Skeletal muscle tissue (tissue), 4 donors: ENCODE data around the gene MYLK4. TPM values are rescaled to one million over a fixed set of nuclear protein-coding genes. Genes with fewer than 3 reads are reported as not detected.

ENCODE experiments used
- H3K27ac ChIP-seq: one replicate; pipeline ENCODE4 v1.7.0; 2013; ENCODE audit warnings: mild to moderate bottlenecking, low read depth, low read length, inconsistent platforms
- H3K27me3 ChIP-seq, 3 donors: one replicate each; pipeline ENCODE4 v1.7.0; 2013; ENCODE audit warnings: low read length in 3 of 3; ENCODE audit not compliant: control insufficient read depth in 3 of 3, insufficient read depth in 3 of 3
- H3K36me3 ChIP-seq, 3 donors: one replicate each; pipeline ENCODE4 v1.7.0; 2013; ENCODE audit warnings: low read length in 3 of 3; ENCODE audit not compliant: control insufficient read depth in 3 of 3, insufficient read depth in 3 of 3
- H3K4me1 ChIP-seq, 3 donors: one replicate each; pipeline ENCODE4 v1.7.0; 2013; ENCODE audit warnings: low read length in 3 of 3, mild to moderate bottlenecking in 3 of 3; ENCODE audit not compliant: control insufficient read depth in 3 of 3, insufficient read depth in 3 of 3
- H3K4me3 ChIP-seq, 3 donors: one replicate each; pipeline ENCODE4 v1.7.0; 2013; ENCODE audit warnings: low read length in 3 of 3
- H3K9ac ChIP-seq, 3 donors: one replicate each; pipeline ENCODE4 v1.7.0; 2013; ENCODE audit warnings: low read length in 3 of 3, mild to moderate bottlenecking in 3 of 3, moderate library complexity in 2 of 3, low read depth in 1 of 3
- H3K9me3 ChIP-seq, 3 donors: one replicate each; pipeline ENCODE4 v1.7.0; 2013; ENCODE audit warnings: low read length in 3 of 3; ENCODE audit not compliant: control insufficient read depth in 3 of 3
- total RNA-seq: library from RNA; depleted of rRNA; stranded (reverse); fragments of >200 nt; gene quantifications from one replicate; pipeline ENCODE4 v1.2.3, GENCODE V29; 2014
- donor health status: Osteomylitis.

The MYLK4 gene
- total RNA-seq, 1 donor from 2014 or later = 5.7 TPM

- Histone ChIP-seq H3K9me3 (no peaks in the 10 kb centered on the region), H3K4me3 (no peak overlapping the region), H3K36me3 (no peaks in the 10 kb centered on the region), H3K27me3 (peaks cover 0 to 9% (median 0%) of the 10 kb centered on the region in 3 donors), H3K9ac (no peak overlapping the region), H3K4me1 (peaks cover 7 to 15% (median 12%) of the 10 kb centered on the region in 3 donors), H3K27ac (no peak overlapping the region)
Measured at GRCh38 chr6:2641044-2641725, 109.5 kb downstream of the MYLK4 start.

GRCh38 chr6:2640551-2640950 is 110.2 kb downstream of the MYLK4 start:
- Histone ChIP-seq H3K36me3 (no peaks in the 10 kb centered on the region), H3K4me1 (peaks cover 7 to 15% (median 12%) of the 10 kb centered on the region in 3 donors), H3K27me3 (peaks cover 0 to 9% (median 0%) of the 10 kb centered on the region in 3 donors), H3K27ac (no peak overlapping the region), H3K9ac (no peak overlapping the region), H3K9me3 (no peaks in the 10 kb centered on the region), H3K4me3 (no peak overlapping the region)

GRCh38 chr6:2639896-2640295 is 110.8 kb downstream of the MYLK4 start:
- Histone ChIP-seq H3K9me3 (no peaks in the 10 kb centered on the region), H3K36me3 (no peaks in the 10 kb centered on the region), H3K4me3 (no peak overlapping the region), H3K27ac (no peak overlapping the region), H3K9ac (peak overlapping the region in 1 of 3 donors; percentile 10), H3K27me3 (peaks cover 0 to 8% (median 0%) of the 10 kb centered on the region in 3 donors), H3K4me1 (peaks cover 7 to 16% (median 15%) of the 10 kb centered on the region in 3 donors)

- no peak overlapping the region for H3K9ac ChIP-seq
- H3K27ac ChIP-seq = no peak overlapping the region
- H3K27me3 ChIP-seq = peaks cover 0 to 3% (median 0%) of the 10 kb centered on the region in 3 donors
- no peaks in the 10 kb centered on the region for H3K9me3 ChIP-seq
- no peaks in the 10 kb centered on the region for H3K36me3 ChIP-seq
- no peak overlapping the region for H3K4me3 ChIP-seq
- peaks cover 12 to 22% (median 15%) of the 10 kb centered on the region in 3 donors for H3K4me1 ChIP-seq
Measured at GRCh38 chr6:2639167-2639566, 111.6 kb downstream of the MYLK4 start.

GRCh38 chr6:2636672-2637071 is 114.0 kb downstream of the MYLK4 start:
- Histone ChIP-seq H3K27me3 (no peaks in the 10 kb centered on the region), H3K36me3 (no peaks in the 10 kb centered on the region), H3K9ac (no peak overlapping the region), H3K4me3 (no peak overlapping the region), H3K4me1 (peaks cover 28 to 41% (median 30%) of the 10 kb centered on the region in 3 donors), H3K9me3 (no peaks in the 10 kb centered on the region), H3K27ac (no peak overlapping the region)

GRCh38 chr6:2635911-2636310 is 114.8 kb downstream of the MYLK4 start:
- Histone ChIP-seq H3K4me3 (no peak overlapping the region), H3K4me1 (peaks cover 24 to 44% (median 30%) of the 10 kb centered on the region in 3 donors), H3K9me3 (no peaks in the 10 kb centered on the region), H3K36me3 (no peaks in the 10 kb centered on the region), H3K27me3 (no peaks in the 10 kb centered on the region), H3K9ac (no peak overlapping the region), H3K27ac (no peak overlapping the region)

- Histone ChIP-seq H3K4me3 (peak overlapping the region; percentile 53 to 68 (median 62)), H3K36me3 (no peaks in the 10 kb centered on the region), H3K9ac (peak overlapping the region; percentile 61 to 74 (median 63)), H3K27me3 (no peaks in the 10 kb centered on the region), H3K27ac (peak overlapping the region; percentile 57), H3K4me1 (peaks cover 20 to 33% (median 22%) of the 10 kb centered on the region in 3 donors), H3K9me3 (no peaks in the 10 kb centered on the region)
Measured at GRCh38 chr6:2634139-2634964, 116.4 kb downstream of the MYLK4 start.

- peak overlapping the region; percentile 61 to 74 (median 63) for H3K9ac ChIP-seq
- no peaks in the 10 kb centered on the region for H3K9me3 ChIP-seq
- no peaks in the 10 kb centered on the region for H3K27me3 ChIP-seq
- H3K4me1 ChIP-seq = peaks cover 20 to 33% (median 22%) of the 10 kb centered on the region in 3 donors
- no peaks in the 10 kb centered on the region for H3K36me3 ChIP-seq
- peak overlapping the region; percentile 57 for H3K27ac ChIP-seq
- peak overlapping the region; percentile 53 to 68 (median 62) for H3K4me3 ChIP-seq
Measured at GRCh38 chr6:2633736-2634135, 117.0 kb downstream of the MYLK4 start.

GRCh38 chr6:2632976-2633584 is 117.6 kb downstream of the MYLK4 start:
- Histone ChIP-seq H3K4me3 (peak overlapping the region in 1 of 3 donors; percentile 24), H3K4me1 (peaks cover 20 to 33% (median 22%) of the 10 kb centered on the region in 3 donors), H3K27ac (peak overlapping the region; percentile 57), H3K9me3 (no peaks in the 10 kb centered on the region), H3K27me3 (no peaks in the 10 kb centered on the region), H3K9ac (peak overlapping the region in 1 of 3 donors; percentile 57), H3K36me3 (no peaks in the 10 kb centered on the region)
